Gastroesophageal sphincter (tissue), 3 donors: ENCODE data around the gene BSPRY.
"Not testable (repeated sequence)": the region's sequence is repeated elsewhere in the genome, so short reads cannot be mapped to it uniquely, and the experiment has no call there.

Experiments
- CTCF ChIP-seq, 4 experiments: fragments of 200-600 bp in 2 of 4; fragments of 450-650 bp in 2 of 4; sonication (generic) in 1 of 4; IDR thresholded peaks; one replicate each; pipeline ENCODE4 v1.5.1; 2017 to 2019; ENCODE audit warnings: antibody characterized with exemption in 4 of 4, mild to moderate bottlenecking in 2 of 4, moderate library complexity in 2 of 4
- EP300 ChIP-seq: sonication (generic); formaldehyde crosslinking; IDR thresholded peaks from one replicate; pipeline ENCODE4 v1.6.1; 2017; ENCODE audit warnings: antibody characterized with exemption, mild to moderate bottlenecking
- POLR2A ChIP-seq, 2 donors: fragments of 450-650 bp; IDR thresholded peaks; one replicate each; pipeline ENCODE4 v1.6.1; 2017; ENCODE audit warnings: antibody characterized with exemption in 2 of 2, mild to moderate bottlenecking in 2 of 2, moderate library complexity in 1 of 2

DNA sequence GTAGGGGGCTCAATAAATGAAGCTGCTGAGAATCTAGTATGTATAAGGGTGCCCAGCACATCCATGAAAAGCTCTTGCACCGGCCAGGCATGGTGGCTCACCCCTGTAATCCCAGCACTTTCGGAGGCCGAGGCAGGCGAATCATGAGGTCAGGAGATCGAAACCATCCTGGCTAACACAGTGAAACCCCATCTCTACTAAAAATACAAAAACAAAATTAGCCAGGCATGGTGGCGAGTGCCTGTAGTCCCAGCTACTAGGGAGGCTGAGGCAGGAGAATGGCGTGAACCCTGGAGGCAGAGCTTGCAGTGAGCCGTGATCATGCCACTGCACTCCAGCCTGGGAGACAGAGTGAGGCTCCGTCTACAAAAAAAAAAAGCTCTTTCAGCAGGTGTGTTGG is 57.0 kb downstream of the BSPRY start:
- TF ChIP-seq CTCF (IDR thresholded peaks at IDR 0.05); POLR2A (IDR thresholded peaks at IDR 0.05); EP300: not testable (repeated sequence)
